HG03045 (cell line): ENCODE data around the gene TAS1R3.

Source experiments
- ATAC-seq: cut with Tn5 transposase; IDR thresholded peaks from one replicate; pipeline ENCODE4 v1.9.1; 2021; ENCODE audit warnings: mild to moderate bottlenecking, moderate library complexity; ENCODE audit not compliant: unreplicated experiment

TAS1R3 gene

GRCh38 chr1:1320666-1321448 is 10.2 kb upstream of the TAS1R3 start:
- ATAC-seq = no peak

GRCh38 chr1:1321477-1321876 is 9.6 kb upstream of the TAS1R3 start:
- ATAC-seq = no peak

GRCh38 chr1:1322418-1322817 is 8.7 kb upstream of the TAS1R3 start:
- ATAC-seq = no peak

GRCh38 chr1:1322952-1323351 is 8.1 kb upstream of the TAS1R3 start:
- ATAC-seq = no peak

GRCh38 chr1:1324084-1324523 is 7.0 kb upstream of the TAS1R3 start:
- ATAC-seq = peak; percentile 28

- ATAC-seq = peak; percentile 64
These were observed 6.4 kb upstream of the TAS1R3 start, which contains the start of the genes CPTP and INTS11 for GRCh38 chr1:1324524-1325287. CPTP (plus strand) TSS chr1:1324802; CDS start chr1:1326911, 2,109 bp downstream. INTS11 (minus strand) TSS chr1:1324660; CDS start chr1:1324608, 52 bp downstream.

GRCh38 chr1:1325288-1326074 is 5.6 kb upstream of the TAS1R3 start:
- ATAC-seq = no peak

GRCh38 chr1:1326075-1326605 is 4.9 kb upstream of the TAS1R3 start:
- ATAC-seq = no peak

- no peak for ATAC-seq
These were observed 3.8 kb upstream of the TAS1R3 start for GRCh38 chr1:1327291-1327690.

- ATAC-seq = no peak
These were observed 2.8 kb upstream of the TAS1R3 start for GRCh38 chr1:1328254-1328653.

GRCh38 chr1:1329304-1330210 is 1.5 kb upstream of the TAS1R3 start:
- no peak for ATAC-seq

- ATAC-seq = no peak
These were observed 563 bp upstream of the TAS1R3 start for GRCh38 chr1:1330366-1331067.

GRCh38 chr1:1332031-1332755 is 1.1 kb downstream of the TAS1R3 start:
- ATAC-seq = no peak

GRCh38 chr1:1332774-1333480 is 1.8 kb downstream of the TAS1R3 start:
- no peak for ATAC-seq

- ATAC-seq = no peak
These were observed 2.6 kb downstream of the TAS1R3 start for GRCh38 chr1:1333551-1334241.

- ATAC-seq = no peak
These were observed 3.8 kb downstream of the TAS1R3 start for GRCh38 chr1:1334835-1335234.

GRCh38 chr1:1335283-1335682 is 4.2 kb downstream of the TAS1R3 start:
- ATAC-seq = no peak
